Measurements from ENCODE around the gene VPS4B.

VPS4B gene

DNA sequence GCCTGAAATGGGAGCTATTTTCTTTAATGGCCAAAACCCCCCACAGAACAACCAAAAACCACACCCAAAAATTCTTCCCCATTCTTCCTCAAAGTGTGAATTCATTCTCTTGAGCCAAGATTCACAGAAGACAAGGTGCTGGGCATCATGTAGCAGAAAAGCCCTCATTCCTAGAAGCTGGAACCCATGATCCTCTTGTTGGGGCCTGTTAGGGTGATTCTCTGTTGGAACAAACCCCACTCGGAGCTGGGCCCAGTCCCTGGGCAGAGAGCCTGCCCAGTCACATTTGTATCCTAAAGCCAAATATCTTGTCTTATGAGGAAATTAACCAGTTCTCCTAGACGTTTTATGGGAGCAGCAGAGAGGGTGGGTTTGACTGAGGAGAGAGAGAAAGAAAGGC, 22.8 kb upstream of the VPS4B start:
- no peak overlapping the region for H3K4me3 ChIP-seq (replicated peaks; ENCODE audit: low read depth, low read length)

DNA sequence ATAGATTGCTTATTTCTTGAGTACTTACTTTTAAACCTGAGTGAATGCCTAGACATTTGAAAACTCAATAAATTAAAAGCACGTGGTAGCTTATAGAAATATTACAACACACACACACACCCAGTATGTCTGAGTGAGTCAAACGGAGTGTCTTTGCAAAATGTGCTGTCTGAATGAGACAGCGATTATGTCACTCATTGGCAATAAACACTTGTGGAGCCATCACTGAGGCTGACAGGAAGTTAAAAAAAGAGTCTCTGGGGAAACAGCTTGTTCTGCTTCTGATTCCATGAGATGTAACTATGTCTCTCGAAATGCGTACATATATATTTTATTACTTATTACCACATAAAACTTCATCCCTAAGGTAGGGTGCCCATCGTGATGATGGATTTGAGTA, 22.3 kb upstream of the VPS4B start:
- TF ChIP-seq CTCF (IDR thresholded peaks at IDR 0.05; ENCODE audit: low read depth, low read length, missing control alignments) = no peak
- peak; percentile 27 for DNase-seq (ENCODE audit: extremely low read depth, low read depth)

More for the DNA sequence above, 22.8 kb upstream of the VPS4B start:
- DNase-seq (ENCODE audit: extremely low read depth, low read depth) = no peak
- TF ChIP-seq CTCF (IDR thresholded peaks at IDR 0.05; ENCODE audit: low read depth, low read length, missing control alignments) = no peak

GRCh38 chr18:63443829-63444228, 21.6 kb upstream of the VPS4B start:
- TF ChIP-seq CTCF (IDR thresholded peaks at IDR 0.05; ENCODE audit: low read depth, low read length, missing control alignments) = no peak
- DNase-seq (ENCODE audit: extremely low read depth, low read depth) = no peak
- no peak overlapping the region for H3K4me3 ChIP-seq (replicated peaks; ENCODE audit: low read depth, low read length)

More for the DNA sequence above, 22.3 kb upstream of the VPS4B start:
- H3K4me3 ChIP-seq (replicated peaks; ENCODE audit: low read depth, low read length) = no peak overlapping the region

- no peak overlapping the region for H3K4me3 ChIP-seq (replicated peaks; ENCODE audit: low read depth, low read length)
- DNase-seq (ENCODE audit: extremely low read depth, low read depth) = no peak
- TF ChIP-seq CTCF (IDR thresholded peaks at IDR 0.05; ENCODE audit: low read depth, low read length, missing control alignments) = no peak
Observed at GRCh38 chr18:63440881-63441280, 18.6 kb upstream of the VPS4B start.

DNA sequence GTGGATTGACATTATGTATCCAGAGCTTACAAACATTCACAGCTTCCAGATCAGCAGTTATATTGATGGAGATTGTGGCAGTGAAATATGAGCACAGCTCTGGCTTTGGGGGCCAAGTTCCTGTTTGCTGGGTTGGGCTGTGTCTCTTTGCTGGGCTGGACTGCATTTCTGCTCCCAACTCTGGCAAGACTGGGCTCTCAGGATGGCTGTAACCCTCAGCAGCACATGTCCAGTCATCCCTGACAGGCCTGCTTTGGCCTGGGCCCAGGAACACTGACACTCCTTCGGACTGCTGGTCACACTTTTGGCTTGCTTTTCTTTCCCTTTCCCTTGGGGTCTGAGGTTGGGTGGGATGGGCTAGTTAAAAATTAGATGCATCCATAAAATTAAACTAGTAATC, 17.9 kb upstream of the VPS4B start:
- no peak for TF ChIP-seq CTCF (IDR thresholded peaks at IDR 0.05; ENCODE audit: low read depth, low read length, missing control alignments)
- no peak overlapping the region for H3K4me3 ChIP-seq (replicated peaks; ENCODE audit: low read depth, low read length)
- DNase-seq (ENCODE audit: extremely low read depth, low read depth) = no peak

- peak; percentile 39 for DNase-seq (ENCODE audit: extremely low read depth, low read depth)
- TF ChIP-seq CTCF (IDR thresholded peaks at IDR 0.05; ENCODE audit: low read depth, low read length, missing control alignments) = peak; percentile 78
Observed at GRCh38 chr18:63439334-63439733, 17.1 kb upstream of the VPS4B start.

DNA sequence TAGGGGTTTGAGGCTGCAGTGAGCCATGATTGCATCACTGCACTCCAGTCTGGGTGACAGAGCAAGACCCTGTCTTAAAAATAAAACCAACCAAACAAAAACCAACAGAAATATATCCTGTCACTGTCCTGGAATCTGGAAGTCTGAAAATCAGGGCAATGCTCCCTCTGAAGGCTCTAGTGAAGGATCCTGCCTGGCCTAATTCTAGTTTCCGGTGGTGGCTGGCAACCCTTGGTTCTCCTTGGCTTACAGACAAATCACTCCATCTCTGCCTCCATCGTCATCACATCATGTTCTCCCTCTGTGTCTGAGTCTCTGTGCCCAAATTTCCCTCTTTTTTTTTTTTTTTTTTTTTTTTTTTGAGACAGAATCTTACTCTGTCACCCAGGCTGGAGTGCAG, 15.9 kb upstream of the VPS4B start:
- no peak overlapping the region for H3K4me3 ChIP-seq (replicated peaks; ENCODE audit: low read depth, low read length)
- TF ChIP-seq CTCF (IDR thresholded peaks at IDR 0.05; ENCODE audit: low read depth, low read length, missing control alignments) = no peak
- DNase-seq (ENCODE audit: extremely low read depth, low read depth) = no peak

More at GRCh38 chr18:63439334-63439733, 17.1 kb upstream of the VPS4B start:
- no peak overlapping the region for H3K4me3 ChIP-seq (replicated peaks; ENCODE audit: low read depth, low read length)

Data from HFF-Myc (cell line).